HepG2 (cell line): Measurements from ENCODE around the gene LNX2. TPM values are rescaled to one million over a fixed set of nuclear protein-coding genes. Genes with fewer than 3 reads are reported as not detected.
A peak's percentile ranks its signal among the peaks of the same experiment; 100 is the strongest.

Experiments used
- ARID5B ChIP-seq: IDR thresholded peaks from 2 replicates; pipeline ENCODE4 v1.4.0; 2020; ENCODE audit warnings: mild to moderate bottlenecking, missing genetic modification reagents
- CENPT ChIP-seq: sonication (generic); formaldehyde crosslinking; IDR thresholded peaks from 2 replicates; pipeline ENCODE4 v1.8.0; 2022; ENCODE audit warnings: low read depth, mild to moderate bottlenecking, moderate library complexity, missing genetic modification reagents
- ELK4 ChIP-seq: sonication (generic); formaldehyde crosslinking; IDR thresholded peaks from 2 replicates; pipeline ENCODE4 v1.9.0; 2021; ENCODE audit warnings: missing genetic modification reagents, borderline replicate concordance
- GLMP ChIP-seq: sonication (generic); formaldehyde crosslinking; IDR thresholded peaks from 2 replicates; pipeline ENCODE4 v1.9.0; 2021; ENCODE audit warnings: missing genetic modification reagents, mild to moderate bottlenecking, borderline replicate concordance
- HOMEZ ChIP-seq: IDR thresholded peaks from 2 replicates; pipeline ENCODE4 v1.6.1; 2016; ENCODE audit warnings: low read depth
- LCORL ChIP-seq, 2 experiments: fragments of 450-650 bp in 1 of 2; sonication (generic) in 1 of 2; formaldehyde crosslinking in 1 of 2; IDR thresholded peaks; 2 replicates each; pipeline versions ENCODE4 v1.5.0 to v1.6.1; 2017 to 2020; ENCODE audit warnings: antibody characterized with exemption in 1 of 2, missing genetic modification reagents in 1 of 2
- MATR3 ChIP-seq: sonication (generic); formaldehyde crosslinking; IDR thresholded peaks from 2 replicates; pipeline ENCODE4 v1.4.0; 2020; ENCODE audit warnings: missing genetic modification reagents
- NCOR1 ChIP-seq: fragments of 200-600 bp; sonication (generic); IDR thresholded peaks from 2 replicates; pipeline ENCODE4 v1.7.0; 2017; ENCODE audit warnings: antibody characterized with exemption, low read length, borderline replicate concordance
- SIN3B ChIP-seq: fragments of 150-350 bp; IDR thresholded peaks from 2 replicates; pipeline ENCODE4 v1.6.1; 2014; ENCODE audit warnings: low read length
- SOX5 ChIP-seq: IDR thresholded peaks from 2 replicates; pipeline ENCODE4 v1.6.1; 2016; ENCODE audit warnings: borderline replicate concordance
- TAF15 ChIP-seq: fragments of 200-400 bp; formaldehyde crosslinking; IDR thresholded peaks from one replicate; pipeline ENCODE4 v1.6.1; 2018; ENCODE audit warnings: mild to moderate bottlenecking, low read depth, low read length; ENCODE audit not compliant: poor library complexity, severe bottlenecking
- TOE1 ChIP-seq: sonication (generic); formaldehyde crosslinking; IDR thresholded peaks from 2 replicates; pipeline ENCODE4 v1.4.0; 2020; ENCODE audit warnings: mild to moderate bottlenecking, missing genetic modification reagents
- ZMAT5 ChIP-seq: sonication (generic); formaldehyde crosslinking; IDR thresholded peaks from 2 replicates; pipeline ENCODE4 v1.5.0; 2020; ENCODE audit warnings: mild to moderate bottlenecking, low read depth, missing genetic modification reagents, borderline replicate concordance
- ZNF329 ChIP-seq: sonication (generic); formaldehyde crosslinking; IDR thresholded peaks from 2 replicates; pipeline ENCODE4 v1.9.0; 2021; ENCODE audit warnings: low read depth, mild to moderate bottlenecking, missing genetic modification reagents
- ZNF577 ChIP-seq: sonication (generic); formaldehyde crosslinking; IDR thresholded peaks from 2 replicates; pipeline ENCODE4 v1.4.0; 2020; ENCODE audit warnings: mild to moderate bottlenecking, low read depth, missing genetic modification reagents, borderline replicate concordance
- ZNF678 ChIP-seq: sonication (generic); formaldehyde crosslinking; IDR thresholded peaks from 2 replicates; pipeline ENCODE4 v1.4.0; 2020; ENCODE audit warnings: mild to moderate bottlenecking, missing genetic modification reagents
- ZNF761 ChIP-seq: sonication (generic); formaldehyde crosslinking; conservative IDR thresholded peaks from 2 replicates; pipeline ENCODE4 v1.4.0; 2020; ENCODE audit warnings: mild to moderate bottlenecking, missing genetic modification reagents
- ZNF792 ChIP-seq: IDR thresholded peaks from 2 replicates; pipeline ENCODE4 v1.6.1; 2016
- polyA plus RNA-seq, 8 experiments: library from polyadenylated mRNA; depleted of rRNA in 3 of 8; stranded (reverse) in 7 of 8; unstranded in 1 of 8; fragments of >200 nt; fragmentation: Illumina TruSeq in 4 of 8; extraction: Trizol in 4 of 8; gene quantifications; 2 replicates each; pipeline versions ENCODE4 v1.2.1 to v1.2.3, GENCODE V29; 2011 to 2016; ENCODE audit warnings: low read depth in 4 of 8, missing spikeins in 1 of 8, mixed read lengths in 1 of 8; ENCODE audit not compliant: insufficient read depth in 1 of 8
- total RNA-seq, 5 experiments: library from RNA; depleted of rRNA; stranded (reverse); fragments of >200 nt; fragmentation: Illumina TruSeq; extraction: Trizol; gene quantifications; 2 replicates each; pipeline ENCODE4 v1.2.3, GENCODE V29; 2016; ENCODE audit warnings: low read depth in 1 of 5

LNX2 gene
- total and polyA plus RNA-seq, 2 of the 13 experiments (the other 11 are each of a cell fraction or from before 2014, with no cell fraction given), result 9.2 to 9.7 TPM

GRCh38 chr13:27621366-27622101, 1.2 kb upstream of the LNX2 start, which contains the start of gene POLR1D (continued):
- TF ChIP-seq ZMAT5 (0 out of 2 replicates have a peak, but pooled peaks have one; percentile 56), ELK4 (CRISPR knock-in tag) (no peak), ZNF792 (peak; percentile 38; the same call in 1 of the 2 replicates), ZNF577 (CRISPR knock-in tag) (no peak), SIN3B (no peak), ZNF678 (CRISPR knock-in tag) (peak; percentile 82), ZNF329 (peak; percentile 93), HOMEZ (CRISPR knock-in tag) (no peak), TOE1 (CRISPR knock-in tag) (no peak), LCORL (IDR thresholded peaks at IDR 0.05) (no peak), LCORL (CRISPR knock-in tag; IDR thresholded peaks at IDR 0.05) (peak; percentile 58; the same call in 1 of the 2 replicates), GLMP (CRISPR knock-in tag) (peak; percentile 80; the same call in 1 of the 2 replicates), NCOR1 (no peak), ARID5B (CRISPR knock-in tag) (peak; percentile 32), SOX5 (CRISPR knock-in tag) (no peak), ZNF761 (0 out of 2 replicates have a peak, but pooled peaks have one; percentile 75), MATR3 (CRISPR knock-in tag) (no peak), CENPT (CRISPR knock-in tag) (peak; percentile 68; the same call in 1 of the 2 replicates), TAF15 (no peak)
